Measurements from ENCODE around the gene TP53AIP1.
A peak's percentile ranks its signal among the peaks of the same experiment; 100 is the strongest.

TP53AIP1 gene

DNA sequence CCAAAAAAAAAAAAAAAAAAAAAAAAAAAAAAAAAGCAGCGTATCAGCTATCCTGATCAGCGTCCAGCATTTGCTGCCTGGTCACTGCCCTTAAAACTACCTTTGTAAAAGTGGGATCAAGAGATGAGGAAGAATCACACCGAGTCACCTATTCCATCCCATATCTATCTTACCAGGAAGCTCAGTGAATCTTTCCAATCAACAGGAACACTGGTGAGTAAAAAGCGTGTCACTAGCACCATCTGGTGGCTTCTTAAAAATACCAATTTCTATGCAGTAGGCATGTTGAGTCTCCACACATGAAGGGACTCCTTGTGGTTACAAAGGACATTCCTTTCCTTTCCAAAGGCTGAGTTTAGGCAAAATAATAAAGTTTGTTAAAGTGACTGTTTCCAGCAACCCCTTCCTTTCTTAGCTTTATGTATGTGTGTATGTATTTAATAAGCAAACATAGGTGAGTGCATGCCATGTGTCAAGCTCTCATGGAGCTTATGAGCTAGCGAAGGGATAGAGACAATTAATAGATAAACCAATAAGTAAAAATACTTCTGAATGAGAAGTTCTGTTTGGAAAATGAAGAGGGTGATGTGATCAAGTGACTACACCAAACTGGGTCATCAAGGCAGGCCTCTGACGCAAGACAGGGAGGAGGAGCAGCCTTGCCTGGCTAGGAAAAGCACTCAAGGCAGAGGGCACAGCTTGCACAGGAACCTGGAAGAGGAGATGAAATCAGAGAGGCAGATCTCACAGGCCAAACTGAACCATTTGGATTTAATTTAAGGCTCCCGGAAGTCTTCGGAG is 13.9 kb upstream of the TP53AIP1 start:
- Histone ChIP-seq H3K27me3 (replicated peaks in 2 of 5; ENCODE audit: control insufficient read depth in 4 of 5, insufficient read depth in 5 of 5, low read length in 4 of 5) (peaks cover 0 to 7% (median 0%) of the 10 kb centered on the region in 5 experiments), H3K36me3 (ENCODE audit: control insufficient read depth in 4 of 4, insufficient read depth in 4 of 4, low read length in 3 of 4) (no peaks in the 10 kb centered on the region), H3K9me3 (ENCODE audit: control extremely low read depth in 1 of 5, control insufficient read depth in 4 of 5, insufficient read depth in 2 of 5, low read depth in 1 of 5, low read length in 4 of 5) (no peaks in the 10 kb centered on the region), H3K4me3 (ENCODE audit: control insufficient read depth in 1 of 7, extremely low read depth in 1 of 7, insufficient read depth in 4 of 7, low read depth in 2 of 7, low read length in 6 of 7) (no peak overlapping the region), H3K4me1 (ENCODE audit: control extremely low read depth in 1 of 4, control insufficient read depth in 4 of 4, insufficient read depth in 4 of 4, low read length in 3 of 4) (no peaks in the 10 kb centered on the region), H3K27ac (ENCODE audit: insufficient read depth in 1 of 2, low read depth in 1 of 2, low read length in 2 of 2, poor library complexity in 1 of 2, severe bottlenecking in 2 of 2) (no peak overlapping the region)
- CTCF ChIA-PET = interaction anchor here (0.8 to 34.5 kb wide), 23 partner anchors 8 to 806 kb away, joined by 3 to 640 read pairs (median 6); partner anchors contain the start of genes KCNJ5 and TP53AIP1
- DNase-seq = peak; percentile 61 to 64 (median 64)
- 60% methylated on average over 5 of the region's 8 CpGs for WGBS (ENCODE audit: insufficient coverage)
- POLR2A ChIA-PET = no interaction called here

GRCh38 chr11:128955636-128956035 is 13.0 kb upstream of the TP53AIP1 start:
- Histone ChIP-seq H3K36me3 (ENCODE audit: control insufficient read depth in 4 of 4, insufficient read depth in 4 of 4, low read length in 3 of 4) (no peaks in the 10 kb centered on the region), H3K4me1 (ENCODE audit: control extremely low read depth in 1 of 4, control insufficient read depth in 4 of 4, insufficient read depth in 4 of 4, low read length in 3 of 4) (no peaks in the 10 kb centered on the region), H3K27ac (ENCODE audit: insufficient read depth in 1 of 2, low read depth in 1 of 2, low read length in 2 of 2, poor library complexity in 1 of 2, severe bottlenecking in 2 of 2) (no peak overlapping the region), H3K27me3 (replicated peaks in 2 of 5; ENCODE audit: control insufficient read depth in 4 of 5, insufficient read depth in 5 of 5, low read length in 4 of 5) (peaks cover 0 to 7% (median 0%) of the 10 kb centered on the region in 5 experiments), H3K4me3 (ENCODE audit: control insufficient read depth in 1 of 7, extremely low read depth in 1 of 7, insufficient read depth in 4 of 7, low read depth in 2 of 7, low read length in 6 of 7) (no peak overlapping the region), H3K9me3 (ENCODE audit: control extremely low read depth in 1 of 5, control insufficient read depth in 4 of 5, insufficient read depth in 2 of 5, low read depth in 1 of 5, low read length in 4 of 5) (no peaks in the 10 kb centered on the region)
- 90% methylated on average over 3 of the region's 3 CpGs for WGBS (ENCODE audit: insufficient coverage)
- CTCF ChIA-PET = interaction anchor here (0.8 to 34.5 kb wide), 16 partner anchors 7 to 796 kb away, joined by 3 to 640 read pairs (median 8); partner anchors contain the start of gene KCNJ5
- POLR2A ChIA-PET = no interaction called here
- DNase-seq = no peak

DNA sequence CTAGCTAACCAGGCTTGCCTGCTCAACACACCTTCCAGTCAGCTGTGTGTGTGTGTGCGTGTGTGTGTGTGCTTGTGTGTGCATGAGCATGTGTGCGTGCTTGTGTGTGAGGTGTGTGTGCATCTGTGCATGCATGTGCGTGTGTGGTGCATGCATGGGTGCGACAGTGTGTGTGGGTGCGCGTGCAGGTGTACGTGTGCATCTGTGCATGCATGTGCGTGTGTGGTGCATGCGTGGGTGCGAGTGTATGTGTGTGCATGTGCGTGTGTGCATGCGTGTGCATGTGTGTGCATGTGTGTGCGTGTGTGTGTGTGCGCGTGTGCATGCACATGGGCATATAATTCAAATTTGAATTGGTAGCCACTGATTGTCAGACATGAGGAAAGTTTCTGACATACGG is 10.5 kb upstream of the TP53AIP1 start:
- Histone ChIP-seq H3K36me3 (ENCODE audit: control insufficient read depth in 4 of 4, insufficient read depth in 4 of 4, low read length in 3 of 4) (no peaks in the 10 kb centered on the region), H3K4me3 (ENCODE audit: control insufficient read depth in 1 of 7, extremely low read depth in 1 of 7, insufficient read depth in 4 of 7, low read depth in 2 of 7, low read length in 6 of 7) (no peak overlapping the region), H3K9me3 (ENCODE audit: control extremely low read depth in 1 of 5, control insufficient read depth in 4 of 5, insufficient read depth in 2 of 5, low read depth in 1 of 5, low read length in 4 of 5) (no peaks in the 10 kb centered on the region), H3K27me3 (replicated peaks in 2 of 5; ENCODE audit: control insufficient read depth in 4 of 5, insufficient read depth in 5 of 5, low read length in 4 of 5) (peaks cover 0 to 10% (median 0%) of the 10 kb centered on the region in 5 experiments), H3K27ac (ENCODE audit: insufficient read depth in 1 of 2, low read depth in 1 of 2, low read length in 2 of 2, poor library complexity in 1 of 2, severe bottlenecking in 2 of 2) (no peak overlapping the region), H3K4me1 (ENCODE audit: control extremely low read depth in 1 of 4, control insufficient read depth in 4 of 4, insufficient read depth in 4 of 4, low read length in 3 of 4) (no peaks in the 10 kb centered on the region)
- POLR2A ChIA-PET = no interaction called here
- 90% methylated on average over 9 of the region's 16 CpGs for WGBS (ENCODE audit: insufficient coverage)
- CTCF ChIA-PET = interaction anchor here (1.5 to 34.5 kb wide), 4 partner anchors 11 to 64 kb away, joined by 3 to 640 read pairs (median 4); partner anchors contain the start of genes KCNJ5 and TP53AIP1
- DNase-seq = no peak

DNA sequence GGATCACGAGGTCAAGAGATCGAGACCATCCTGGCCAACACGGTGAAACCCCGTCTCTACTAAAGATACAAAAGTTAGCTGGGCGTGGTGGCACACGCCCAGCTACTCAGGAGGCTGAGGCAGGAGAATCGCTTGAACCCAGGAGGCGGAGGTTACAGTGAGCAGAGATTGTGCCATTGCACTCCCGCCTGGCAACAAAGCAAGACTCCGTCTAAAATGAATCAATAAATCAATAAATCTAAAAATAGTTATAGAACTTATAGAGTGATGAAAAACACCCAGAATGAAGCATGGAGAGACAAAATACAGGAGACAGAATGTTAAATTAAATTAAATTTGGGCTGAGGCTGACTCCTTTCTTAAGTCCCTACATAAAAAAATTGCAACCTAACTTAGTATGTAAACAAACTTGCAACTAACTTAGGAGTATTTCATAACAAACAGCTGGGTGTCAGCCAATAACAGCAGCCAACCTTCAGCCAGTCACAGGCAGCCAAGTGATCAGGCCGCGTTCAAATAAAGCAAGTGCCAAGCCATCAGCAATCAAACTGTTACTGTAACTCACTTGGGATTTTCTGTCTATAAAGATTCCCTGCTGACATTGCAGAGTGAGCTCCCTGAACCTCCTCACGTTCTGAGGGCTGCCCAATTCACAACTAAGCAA is 7.3 kb upstream of the TP53AIP1 start:
- 93% methylated on average over 8 of the region's 13 CpGs for WGBS (ENCODE audit: insufficient coverage)
- ChIA-PET CTCF (interaction anchor here (0.8 to 34.5 kb wide), 14 partner anchors 8 to 793 kb away, joined by 3 to 640 read pairs (median 8); partner anchors contain the start of gene KCNJ5), POLR2A (no interaction called here)
- no peak for DNase-seq
- no peak overlapping the region for H3K4me3 ChIP-seq (ENCODE audit: control insufficient read depth in 1 of 7, extremely low read depth in 1 of 7, insufficient read depth in 4 of 7, low read depth in 2 of 7, low read length in 6 of 7)
- H3K27me3 ChIP-seq (replicated peaks in 2 of 5; ENCODE audit: control insufficient read depth in 4 of 5, insufficient read depth in 5 of 5, low read length in 4 of 5) = peaks cover 0 to 4% (median 0%) of the 10 kb centered on the region in 5 experiments
- H3K4me1 ChIP-seq (ENCODE audit: control extremely low read depth in 1 of 4, control insufficient read depth in 4 of 4, insufficient read depth in 4 of 4, low read length in 3 of 4) = no peaks in the 10 kb centered on the region
- H3K9me3 ChIP-seq (ENCODE audit: control extremely low read depth in 1 of 5, control insufficient read depth in 4 of 5, insufficient read depth in 2 of 5, low read depth in 1 of 5, low read length in 4 of 5) = no peaks in the 10 kb centered on the region
- H3K36me3 ChIP-seq (ENCODE audit: control insufficient read depth in 4 of 4, insufficient read depth in 4 of 4, low read length in 3 of 4) = no peaks in the 10 kb centered on the region
- H3K27ac ChIP-seq (ENCODE audit: insufficient read depth in 1 of 2, low read depth in 1 of 2, low read length in 2 of 2, poor library complexity in 1 of 2, severe bottlenecking in 2 of 2) = no peak overlapping the region

DNA sequence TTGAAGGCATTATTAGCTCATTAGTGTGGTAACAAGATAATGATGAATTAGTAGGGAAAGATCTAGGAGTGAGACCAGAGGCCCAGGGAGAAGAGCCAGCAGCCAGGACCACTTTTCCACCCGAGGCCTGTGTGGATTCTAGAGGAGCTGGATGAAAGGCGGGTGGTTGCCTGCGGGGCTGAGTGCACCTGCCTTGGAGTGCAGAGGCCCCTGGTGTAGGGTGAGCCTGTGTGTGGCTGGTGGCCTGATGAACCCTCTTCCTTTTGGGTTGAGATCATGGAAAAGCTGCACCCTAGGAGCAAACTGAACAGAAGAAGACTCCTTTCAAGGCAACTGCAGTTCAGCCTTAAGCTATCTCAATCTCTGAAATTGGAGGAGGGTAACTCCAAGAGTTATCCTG is 5.9 kb upstream of the TP53AIP1 start:
- H3K4me3 ChIP-seq (ENCODE audit: control insufficient read depth in 1 of 7, extremely low read depth in 1 of 7, insufficient read depth in 4 of 7, low read depth in 2 of 7, low read length in 6 of 7) = no peak overlapping the region
- no peaks in the 10 kb centered on the region for H3K4me1 ChIP-seq (ENCODE audit: control extremely low read depth in 1 of 4, control insufficient read depth in 4 of 4, insufficient read depth in 4 of 4, low read length in 3 of 4)
- DNase-seq = peak; percentile 48 to 62 (median 55)
- ChIA-PET POLR2A (interaction anchor here (1.7 kb wide), 1 partner anchor 64 kb away, joined by 9 read pairs; no protein-coding TSS in a partner anchor), CTCF (interaction anchor here (0.6 to 34.5 kb wide), 27 partner anchors 10 to 1417 kb away, joined by 3 to 640 read pairs (median 6); partner anchors contain the start of gene KCNJ5)
- H3K27me3 ChIP-seq (replicated peaks in 2 of 5; ENCODE audit: control insufficient read depth in 4 of 5, insufficient read depth in 5 of 5, low read length in 4 of 5) = peaks cover 0 to 4% (median 0%) of the 10 kb centered on the region in 5 experiments
- H3K36me3 ChIP-seq (ENCODE audit: control insufficient read depth in 4 of 4, insufficient read depth in 4 of 4, low read length in 3 of 4) = no peaks in the 10 kb centered on the region
- 20% methylated on average over 3 of the region's 3 CpGs for WGBS (ENCODE audit: insufficient coverage)
- no peak overlapping the region for H3K27ac ChIP-seq (ENCODE audit: insufficient read depth in 1 of 2, low read depth in 1 of 2, low read length in 2 of 2, poor library complexity in 1 of 2, severe bottlenecking in 2 of 2)
- H3K9me3 ChIP-seq (ENCODE audit: control extremely low read depth in 1 of 5, control insufficient read depth in 4 of 5, insufficient read depth in 2 of 5, low read depth in 1 of 5, low read length in 4 of 5) = no peaks in the 10 kb centered on the region

GRCh38 chr11:128947773-128948172 is 5.1 kb upstream of the TP53AIP1 start:
- 100% methylated on average over 1 of the region's 2 CpGs for WGBS (ENCODE audit: insufficient coverage)
- POLR2A ChIA-PET = interaction anchor here (1.7 kb wide), 1 partner anchor 63 kb away, joined by 9 read pairs; no protein-coding TSS in a partner anchor
- DNase-seq = no peak
- Histone ChIP-seq H3K4me1 (ENCODE audit: control extremely low read depth in 1 of 4, control insufficient read depth in 4 of 4, insufficient read depth in 4 of 4, low read length in 3 of 4) (no peaks in the 10 kb centered on the region), H3K4me3 (ENCODE audit: control insufficient read depth in 1 of 7, extremely low read depth in 1 of 7, insufficient read depth in 4 of 7, low read depth in 2 of 7, low read length in 6 of 7) (no peak overlapping the region), H3K27me3 (replicated peaks in 2 of 5; ENCODE audit: control insufficient read depth in 4 of 5, insufficient read depth in 5 of 5, low read length in 4 of 5) (peaks cover 0 to 4% (median 0%) of the 10 kb centered on the region in 5 experiments), H3K27ac (ENCODE audit: insufficient read depth in 1 of 2, low read depth in 1 of 2, low read length in 2 of 2, poor library complexity in 1 of 2, severe bottlenecking in 2 of 2) (no peak overlapping the region), H3K9me3 (ENCODE audit: control extremely low read depth in 1 of 5, control insufficient read depth in 4 of 5, insufficient read depth in 2 of 5, low read depth in 1 of 5, low read length in 4 of 5) (no peaks in the 10 kb centered on the region), H3K36me3 (ENCODE audit: control insufficient read depth in 4 of 4, insufficient read depth in 4 of 4, low read length in 3 of 4) (no peaks in the 10 kb centered on the region)
- CTCF ChIA-PET = interaction anchor here (0.9 to 34.5 kb wide), 14 partner anchors 10 to 772 kb away, joined by 3 to 640 read pairs (median 18); partner anchors contain the start of gene KCNJ5

All from common myeloid progenitor, CD34-positive (primary cell).